Suprapubic skin (tissue), 4 donors: ENCODE results near the gene GFRA4.

Experiments used
- CTCF ChIP-seq, 2 donors: fragments of 200-600 bp in 1 of 2; fragments of 450-650 bp in 1 of 2; sonication (generic) in 1 of 2; IDR thresholded peaks; one replicate each; pipeline ENCODE4 v1.5.1; 2016 to 2019; ENCODE audit warnings: antibody characterized with exemption in 2 of 2, mild to moderate bottlenecking in 1 of 2, moderate library complexity in 1 of 2
- EP300 ChIP-seq: sonication (generic); formaldehyde crosslinking; IDR thresholded peaks from one replicate; pipeline ENCODE4 v1.6.1; 2017; ENCODE audit warnings: antibody characterized with exemption
- POLR2A ChIP-seq, 2 donors: fragments of 450-650 bp; IDR thresholded peaks; one replicate each; pipeline ENCODE4 v1.6.1; 2017; ENCODE audit warnings: antibody characterized with exemption in 2 of 2, mild to moderate bottlenecking in 2 of 2, moderate library complexity in 2 of 2
- POLR2AphosphoS5 ChIP-seq, 3 donors: sonication (generic); formaldehyde crosslinking; IDR thresholded peaks; one replicate each; pipeline ENCODE4 v1.6.1; 2017; ENCODE audit warnings: antibody characterized with exemption in 3 of 3

- TF ChIP-seq CTCF (IDR thresholded peaks at IDR 0.05), result no peak
- TF ChIP-seq POLR2AphosphoS5 (IDR thresholded peaks at IDR 0.05), result no peak
- no peak for TF ChIP-seq EP300
- no peak for TF ChIP-seq POLR2A (IDR thresholded peaks at IDR 0.05)
Observed at GRCh38 chr20:3710011-3710466, 46.8 kb upstream of the GFRA4 start.
